ENCODE data around the gene C8B.

The C8B gene

GRCh38 chr1:56927986-56928385 lies 37.8 kb downstream of the C8B start:
- DNase-seq, result no peak

- DNase-seq, result no peak
Observed at GRCh38 chr1:56927171-56927570, 38.6 kb downstream of the C8B start.

GRCh38 chr1:56925193-56925592 lies 40.6 kb downstream of the C8B start:
- DNase-seq, result no peak

GRCh38 chr1:56924116-56924515 lies 41.7 kb downstream of the C8B start:
- no peak for DNase-seq

GRCh38 chr1:56923201-56923600 lies 42.6 kb downstream of the C8B start:
- no peak for DNase-seq

- no peak for DNase-seq
Observed at GRCh38 chr1:56922507-56922906, 43.3 kb downstream of the C8B start.

- DNase-seq, result peak; percentile 18
Observed at GRCh38 chr1:56922070-56922469, 43.7 kb downstream of the C8B start.

GRCh38 chr1:56921479-56921878 lies 44.3 kb downstream of the C8B start:
- DNase-seq, result no peak

- no peak for DNase-seq
Observed at GRCh38 chr1:56920591-56921001, 45.2 kb downstream of the C8B start.

- DNase-seq, result no peak
Observed at GRCh38 chr1:56917356-56917755, 48.5 kb downstream of the C8B start.

GRCh38 chr1:56916630-56917029 lies 49.2 kb downstream of the C8B start:
- DNase-seq, result no peak

- DNase-seq, result no peak
Observed at GRCh38 chr1:56915960-56916359, 49.9 kb downstream of the C8B start.

GRCh38 chr1:56912325-56912724 lies 53.5 kb downstream of the C8B start:
- DNase-seq, result no peak

GRCh38 chr1:56911098-56911938 lies 54.5 kb downstream of the C8B start:
- DNase-seq, result peak; percentile 48

GRCh38 chr1:56910441-56910985 lies 55.3 kb downstream of the C8B start:
- DNase-seq, result peak; percentile 79

- DNase-seq, result peak; percentile 67
Observed at GRCh38 chr1:56908619-56909221, 57.1 kb downstream of the C8B start.

GRCh38 chr1:56905667-56906066 lies 60.1 kb downstream of the C8B start:
- DNase-seq, result no peak

GRCh38 chr1:56904663-56905397 lies 61.0 kb downstream of the C8B start:
- no peak for DNase-seq

GRCh38 chr1:56903778-56904177 lies 62.0 kb downstream of the C8B start:
- no peak for DNase-seq

- no peak for DNase-seq
Observed at GRCh38 chr1:56901716-56902115, 64.1 kb downstream of the C8B start.

GRCh38 chr1:56898879-56899278 lies 66.9 kb downstream of the C8B start:
- DNase-seq, result no peak

- DNase-seq, result no peak
Observed at GRCh38 chr1:56898005-56898373, 67.8 kb downstream of the C8B start.

GRCh38 chr1:56897150-56898004 lies 68.4 kb downstream of the C8B start:
- no peak for DNase-seq

Measured in MV-4-11 (cell line).